Activated T-cell treated with anti-CD3 and anti-CD28 coated beads, Interleukin-2, amount 50 U/mL, for 72 hours (primary cell): ENCODE data around the gene ARL6IP4. TPM values are rescaled to one million over a fixed set of nuclear protein-coding genes. Genes with fewer than 3 reads are reported as not detected.

Experiments
- ATAC-seq, 2 donors: fragments of 150-1000 bp; cut with Tn5 transposase; replicated peaks in 1 of 2; 2 replicates each; pipeline ENCODE4 v1.10.0; 2021; ENCODE audit warnings: moderate library complexity in 2 of 2, mild to moderate bottlenecking in 1 of 2
- DNase-seq, 2 donors: peaks; one replicate each; pipeline ENCODE4 v3.0.0; 2021 to 2022; ENCODE audit warnings: mixed read lengths in 1 of 2
- H3K27ac Mint-ChIP-seq: one replicate; pipeline ENCODE4 v1.8.0; 2022; ENCODE audit warnings: mild to moderate bottlenecking, moderate library complexity, mixed read lengths
- H3K27me3 Mint-ChIP-seq: one replicate; pipeline ENCODE4 v1.8.0; 2022; ENCODE audit warnings: low read depth, mixed read lengths
- H3K36me3 Mint-ChIP-seq, 2 donors: one replicate each; pipeline ENCODE4 v1.8.0; 2022; ENCODE audit warnings: mixed read lengths in 2 of 2, mild to moderate bottlenecking in 1 of 2; ENCODE audit not compliant: insufficient read depth in 2 of 2
- H3K4me1 Mint-ChIP-seq: one replicate; pipeline ENCODE4 v1.8.0; 2022; ENCODE audit warnings: low read depth, mixed read lengths
- H3K4me3 Mint-ChIP-seq, 2 donors: one replicate each; pipeline ENCODE4 v1.8.0; 2022; ENCODE audit warnings: mild to moderate bottlenecking in 2 of 2, mixed read lengths in 2 of 2, moderate library complexity in 2 of 2
- H3K9me3 Mint-ChIP-seq, 2 donors: one replicate each; pipeline ENCODE4 v1.8.0; 2022; ENCODE audit warnings: mixed read lengths in 2 of 2
- total RNA-seq, 2 donors: library from RNA; stranded (reverse); gene quantifications; one replicate each; pipeline ENCODE4 v1.2.3, GENCODE V29; 2022

ARL6IP4 gene
- total RNA-seq, 2 donors from 2014 or later = 183 to 187 TPM

DNA sequence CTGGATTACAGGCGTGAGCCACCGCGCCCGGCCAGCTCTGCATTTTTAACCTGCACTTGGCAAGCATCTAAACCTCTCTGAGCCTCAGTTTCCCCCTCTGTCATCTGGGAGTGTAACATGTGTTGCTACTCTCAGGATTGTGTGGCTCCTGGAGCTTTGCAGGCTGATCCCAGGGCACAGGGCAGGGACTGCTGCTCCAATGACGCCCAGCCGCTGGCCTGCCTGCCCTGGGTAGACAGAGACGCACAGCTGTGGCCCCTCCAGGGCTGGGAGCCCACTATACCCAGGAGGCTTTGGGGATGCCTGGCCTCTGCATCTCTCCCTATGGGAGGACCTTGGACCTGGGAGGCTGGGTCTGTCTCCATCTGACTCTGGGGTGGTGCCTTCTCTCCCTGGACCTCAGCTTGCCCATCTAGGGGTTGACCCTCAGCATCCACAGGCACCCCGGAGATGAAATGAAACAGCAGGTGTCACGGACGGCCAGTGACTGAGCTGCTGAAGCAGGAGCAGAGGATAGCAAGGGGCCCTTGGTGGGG is 13.7 kb downstream of the ARL6IP4 start:
- ATAC-seq (no peak), DNase-seq (no peak)
- H3K36me3 Mint-ChIP-seq = no peaks in the 10 kb centered on the region

GRCh38 chr12:122994781-122995502 is 14.5 kb downstream of the ARL6IP4 start:
- DNase-seq (no peak), ATAC-seq (no peak)
- H3K27me3 Mint-ChIP-seq = no peaks in the 10 kb centered on the region
- no peaks in the 10 kb centered on the region for H3K4me1 Mint-ChIP-seq
- no peaks in the 10 kb centered on the region for H3K9me3 Mint-ChIP-seq
- no peak overlapping the region for H3K27ac Mint-ChIP-seq
- H3K36me3 Mint-ChIP-seq = no peaks in the 10 kb centered on the region
- H3K4me3 Mint-ChIP-seq = no peak overlapping the region

More for the DNA sequence above, 13.7 kb downstream of the ARL6IP4 start:
- no peak overlapping the region for H3K27ac Mint-ChIP-seq
- H3K27me3 Mint-ChIP-seq = no peaks in the 10 kb centered on the region
- H3K4me1 Mint-ChIP-seq = no peaks in the 10 kb centered on the region
- H3K4me3 Mint-ChIP-seq = no peak overlapping the region
- H3K9me3 Mint-ChIP-seq = no peaks in the 10 kb centered on the region

DNA sequence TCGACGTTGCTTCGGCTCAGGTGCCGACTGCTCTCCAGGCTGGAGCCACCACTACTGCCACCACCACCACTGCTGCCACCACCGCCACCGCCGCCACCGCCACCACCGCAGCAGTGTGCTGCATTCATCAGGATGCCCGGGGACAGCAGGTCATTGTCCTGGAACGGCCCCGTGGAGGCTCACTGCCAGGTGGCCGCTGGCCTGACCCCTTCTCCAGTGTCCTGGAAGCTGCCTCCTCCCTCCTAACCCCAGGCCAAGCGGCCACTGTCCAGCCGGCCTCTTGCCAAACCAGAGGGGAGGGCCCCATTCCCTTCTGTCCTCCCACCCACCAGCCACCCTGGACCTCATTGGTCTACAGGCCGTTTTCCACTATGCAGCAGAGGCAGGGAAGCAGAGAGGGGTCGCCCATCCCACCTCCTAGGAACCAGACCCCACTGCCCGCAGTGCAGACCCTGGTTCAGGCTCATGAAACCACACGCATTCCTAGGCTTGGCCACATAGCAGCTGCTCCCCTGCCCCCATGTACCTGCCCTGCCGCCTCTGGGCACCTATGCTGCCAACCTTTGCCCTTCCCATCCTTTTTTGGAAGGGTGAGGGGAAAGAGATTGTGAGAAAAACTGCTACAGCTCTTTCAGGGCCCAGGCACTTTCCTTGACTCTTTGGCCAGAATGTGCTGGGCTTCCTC is 15.2 kb downstream of the ARL6IP4 start:
- Mint-ChIP-seq H3K36me3 (no peaks in the 10 kb centered on the region), H3K27ac (no peak overlapping the region), H3K27me3 (no peaks in the 10 kb centered on the region), H3K4me3 (no peak overlapping the region), H3K4me1 (no peaks in the 10 kb centered on the region), H3K9me3 (no peaks in the 10 kb centered on the region)
- ATAC-seq (no peak), DNase-seq (no peak)

GRCh38 chr12:122996188-122996601 is 15.7 kb downstream of the ARL6IP4 start:
- Mint-ChIP-seq H3K36me3 (no peaks in the 10 kb centered on the region), H3K4me3 (no peak overlapping the region), H3K4me1 (no peaks in the 10 kb centered on the region), H3K9me3 (no peaks in the 10 kb centered on the region), H3K27ac (no peak overlapping the region), H3K27me3 (no peaks in the 10 kb centered on the region)
- DNase-seq (no peak), ATAC-seq (no peak)

GRCh38 chr12:122996621-122997342 is 16.3 kb downstream of the ARL6IP4 start:
- H3K27me3 Mint-ChIP-seq = no peaks in the 10 kb centered on the region
- no peaks in the 10 kb centered on the region for H3K36me3 Mint-ChIP-seq
- ATAC-seq (no peak), DNase-seq (no peak)
- no peaks in the 10 kb centered on the region for H3K9me3 Mint-ChIP-seq
- H3K4me3 Mint-ChIP-seq = no peak overlapping the region
- H3K27ac Mint-ChIP-seq = no peak overlapping the region
- no peaks in the 10 kb centered on the region for H3K4me1 Mint-ChIP-seq

- Mint-ChIP-seq H3K4me3 (no peak overlapping the region), H3K27ac (no peak overlapping the region), H3K4me1 (no peaks in the 10 kb centered on the region), H3K9me3 (no peaks in the 10 kb centered on the region), H3K36me3 (no peaks in the 10 kb centered on the region), H3K27me3 (no peaks in the 10 kb centered on the region)
- ATAC-seq (no peak), DNase-seq (no peak)
Observed at GRCh38 chr12:122997343-122998250, 17.1 kb downstream of the ARL6IP4 start.

DNA sequence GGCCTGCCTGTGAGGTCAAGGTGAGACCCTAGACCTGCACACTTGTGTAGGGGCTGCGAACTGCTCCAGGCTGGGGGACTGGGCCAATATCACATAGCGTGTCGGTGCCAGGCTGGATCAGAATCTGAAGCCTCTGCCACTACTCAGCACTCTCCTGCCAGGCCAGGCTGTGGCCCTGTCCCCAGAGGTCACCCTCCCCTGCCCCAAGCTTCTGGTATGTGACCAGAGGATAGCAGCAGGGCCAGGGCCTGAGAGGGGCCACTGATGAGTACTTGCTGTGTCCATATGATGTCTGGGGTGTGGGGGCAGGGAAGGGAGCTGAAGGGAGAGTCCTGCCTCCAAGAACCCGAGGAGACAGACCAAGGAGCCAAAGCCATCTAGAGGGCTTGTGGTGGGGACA is 17.8 kb downstream of the ARL6IP4 start:
- H3K9me3 Mint-ChIP-seq = no peaks in the 10 kb centered on the region
- DNase-seq = no peak
- no peaks in the 10 kb centered on the region for H3K27me3 Mint-ChIP-seq
- H3K36me3 Mint-ChIP-seq = no peaks in the 10 kb centered on the region
- H3K27ac Mint-ChIP-seq = no peak overlapping the region
- ATAC-seq = no peak
- H3K4me1 Mint-ChIP-seq = no peaks in the 10 kb centered on the region
- H3K4me3 Mint-ChIP-seq = no peak overlapping the region

GRCh38 chr12:122999196-122999946 is 18.9 kb downstream of the ARL6IP4 start:
- no peak for DNase-seq
- Mint-ChIP-seq H3K9me3 (no peaks in the 10 kb centered on the region), H3K27ac (no peak overlapping the region), H3K27me3 (no peaks in the 10 kb centered on the region), H3K36me3 (no peaks in the 10 kb centered on the region), H3K4me3 (no peak overlapping the region), H3K4me1 (no peaks in the 10 kb centered on the region)
- ATAC-seq = no peak

GRCh38 chr12:122999986-123000420 is 19.5 kb downstream of the ARL6IP4 start:
- DNase-seq (no peak), ATAC-seq (no peak)
- Mint-ChIP-seq H3K4me3 (no peak overlapping the region), H3K27me3 (no peaks in the 10 kb centered on the region), H3K27ac (no peak overlapping the region), H3K9me3 (no peaks in the 10 kb centered on the region), H3K36me3 (no peaks in the 10 kb centered on the region), H3K4me1 (no peaks in the 10 kb centered on the region)

- no peak for ATAC-seq
- Mint-ChIP-seq H3K36me3 (no peaks in the 10 kb centered on the region), H3K4me3 (no peak overlapping the region), H3K9me3 (no peaks in the 10 kb centered on the region), H3K4me1 (no peaks in the 10 kb centered on the region), H3K27ac (no peak overlapping the region), H3K27me3 (no peaks in the 10 kb centered on the region)
- no peak for DNase-seq
Observed at GRCh38 chr12:123000578-123000977, 20.1 kb downstream of the ARL6IP4 start.

DNA sequence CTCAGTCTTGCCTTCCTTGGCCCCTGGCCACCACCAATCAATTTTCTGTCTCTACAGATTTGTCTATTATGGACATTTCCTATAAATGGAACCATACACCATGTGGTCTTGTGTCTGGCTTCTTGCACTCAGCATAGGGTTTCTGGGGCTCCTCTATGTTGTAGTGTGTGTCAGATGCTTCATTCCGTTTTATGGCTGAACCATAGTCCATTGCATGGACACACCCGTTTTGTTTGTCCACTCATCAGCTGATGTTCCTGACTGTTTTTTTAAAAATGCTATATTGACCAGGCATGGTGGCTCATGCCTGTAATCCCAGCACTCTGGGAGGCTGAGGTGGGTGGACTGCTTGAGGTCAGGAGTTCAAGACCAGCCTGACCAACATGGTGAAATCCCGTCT is 21.0 kb downstream of the ARL6IP4 start:
- Mint-ChIP-seq H3K27me3 (no peaks in the 10 kb centered on the region), H3K4me3 (no peak overlapping the region), H3K27ac (no peak overlapping the region), H3K36me3 (no peaks in the 10 kb centered on the region), H3K9me3 (no peaks in the 10 kb centered on the region), H3K4me1 (no peaks in the 10 kb centered on the region)
- no peak for ATAC-seq
- no peak for DNase-seq

DNA sequence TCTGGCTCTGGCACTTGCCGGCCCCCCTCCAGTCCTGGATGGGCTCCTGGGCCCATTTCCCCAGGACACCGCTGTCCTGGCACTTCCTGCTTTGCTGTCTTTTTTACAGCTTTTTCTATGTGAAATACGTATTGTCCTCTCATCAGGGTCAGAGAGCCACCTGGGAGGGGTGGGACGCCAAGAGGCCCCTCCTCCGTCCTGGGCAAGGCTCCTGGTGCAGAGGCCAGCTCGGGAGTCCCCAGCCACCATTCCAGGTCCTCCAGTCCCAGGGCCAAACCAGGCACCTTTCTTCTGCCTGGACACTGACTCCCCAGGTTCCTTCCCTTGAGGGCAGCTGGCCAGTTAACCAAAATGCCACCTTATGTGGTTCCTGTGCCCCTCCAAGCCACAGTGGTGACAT is 22.8 kb downstream of the ARL6IP4 start:
- Mint-ChIP-seq H3K9me3 (no peaks in the 10 kb centered on the region), H3K4me3 (no peak overlapping the region), H3K4me1 (no peaks in the 10 kb centered on the region), H3K27me3 (no peaks in the 10 kb centered on the region), H3K27ac (no peak overlapping the region), H3K36me3 (no peaks in the 10 kb centered on the region)
- DNase-seq = no peak
- no peak for ATAC-seq
